Measurements from ENCODE around the gene APOLD1. TPM values are rescaled to one million over a fixed set of nuclear protein-coding genes. Genes with fewer than 3 reads are reported as not detected.
"Not testable (repeated sequence)": the region's sequence is repeated elsewhere in the genome, so short reads cannot be mapped to it uniquely, and the experiment has no call there.

Gene APOLD1
- total and polyA plus RNA-seq, 8 donors: 1.6 to 6.4 (median 3.0) TPM

DNA sequence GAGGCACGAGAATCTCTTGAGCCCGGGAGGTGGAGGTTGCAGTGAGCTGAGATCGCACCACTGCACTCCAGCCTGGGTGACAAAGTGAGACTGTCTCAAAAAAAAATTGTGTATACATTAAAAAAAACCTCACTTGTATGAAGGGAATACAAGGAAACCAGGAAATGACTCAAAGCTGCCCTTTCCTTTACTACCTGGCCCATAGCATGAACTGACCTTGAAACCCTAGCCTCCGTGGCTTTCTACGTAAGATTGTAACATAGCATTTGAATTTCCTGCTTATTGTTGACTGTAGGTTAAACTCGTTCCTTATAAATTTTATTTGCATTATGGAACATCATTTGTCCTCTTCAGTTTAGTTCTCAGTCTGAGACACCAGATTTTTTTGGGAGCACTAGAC lies 18.6 kb downstream of the APOLD1 start:
- DNase-seq (no peak), FAIRE-seq (no peak), ATAC-seq (peak in 1 of 4 donors; percentile 15)
- intact Hi-C loops (cut with DNase I): no loop called here
- TF ChIP-seq, protein P1, sequence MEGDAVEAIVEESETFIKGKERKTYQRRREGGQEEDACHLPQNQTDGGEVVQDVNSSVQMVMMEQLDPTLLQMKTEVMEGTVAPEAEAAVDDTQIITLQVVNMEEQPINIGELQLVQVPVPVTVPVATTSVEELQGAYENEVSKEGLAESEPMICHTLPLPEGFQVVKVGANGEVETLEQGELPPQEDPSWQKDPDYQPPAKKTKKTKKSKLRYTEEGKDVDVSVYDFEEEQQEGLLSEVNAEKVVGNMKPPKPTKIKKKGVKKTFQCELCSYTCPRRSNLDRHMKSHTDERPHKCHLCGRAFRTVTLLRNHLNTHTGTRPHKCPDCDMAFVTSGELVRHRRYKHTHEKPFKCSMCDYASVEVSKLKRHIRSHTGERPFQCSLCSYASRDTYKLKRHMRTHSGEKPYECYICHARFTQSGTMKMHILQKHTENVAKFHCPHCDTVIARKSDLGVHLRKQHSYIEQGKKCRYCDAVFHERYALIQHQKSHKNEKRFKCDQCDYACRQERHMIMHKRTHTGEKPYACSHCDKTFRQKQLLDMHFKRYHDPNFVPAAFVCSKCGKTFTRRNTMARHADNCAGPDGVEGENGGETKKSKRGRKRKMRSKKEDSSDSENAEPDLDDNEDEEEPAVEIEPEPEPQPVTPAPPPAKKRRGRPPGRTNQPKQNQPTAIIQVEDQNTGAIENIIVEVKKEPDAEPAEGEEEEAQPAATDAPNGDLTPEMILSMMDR (IDR thresholded peaks at IDR 0.05): no peak
- 68 to 71% methylated on average over 6 of the region's 6 CpGs for WGBS, 2 donors
- H3K27me3 ChIP-seq: no peaks in the 10 kb centered on the region
- H3K9me3 ChIP-seq: no peaks in the 10 kb centered on the region
- no peaks in the 10 kb centered on the region for H3K36me3 ChIP-seq
- H3K27ac ChIP-seq: peak overlapping the region in 2 of 4 donors; percentile 46 to 51
- H3K4me1 ChIP-seq: peaks cover 0 to 7% (median 0%) of the 10 kb centered on the region in 3 donors
- H3K4me3 ChIP-seq: no peak overlapping the region

DNA sequence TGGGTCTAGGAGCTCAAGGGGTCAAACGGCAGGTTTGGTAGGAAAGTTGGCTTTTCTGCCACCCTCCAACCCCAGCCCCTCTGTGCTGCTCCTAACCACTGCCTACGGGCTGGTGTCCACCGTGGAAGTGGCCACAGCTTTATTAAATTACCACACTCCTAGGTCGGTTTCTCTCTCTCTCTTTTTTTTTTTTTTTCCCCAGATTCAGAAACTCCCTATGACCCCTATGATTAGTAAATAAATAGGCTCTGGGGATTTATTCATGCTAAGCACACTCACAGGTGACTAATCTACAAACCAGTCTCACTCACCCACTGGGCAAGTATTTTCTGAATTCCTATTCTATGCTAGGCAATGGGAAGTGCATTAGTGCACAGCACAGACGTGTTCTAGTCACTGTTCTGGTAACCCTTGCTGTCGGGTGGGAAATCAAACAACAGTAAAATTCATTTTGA lies 19.0 kb downstream of the APOLD1 start:
- 60 to 69% methylated on average over 6 of the region's 6 CpGs for WGBS, 2 donors
- no peaks in the 10 kb centered on the region for H3K36me3 ChIP-seq
- H3K4me1 ChIP-seq: peaks cover 0 to 7% (median 0%) of the 10 kb centered on the region in 3 donors
- ATAC-seq (peak in 3 of 4 donors; percentile 25 to 34 (median 26)), FAIRE-seq (no peak), DNase-seq (no peak)
- peak overlapping the region in 2 of 4 donors; percentile 46 to 51 for H3K27ac ChIP-seq
- TF ChIP-seq, protein P1 (IDR thresholded peaks at IDR 0.05): no peak
- intact Hi-C loops (cut with DNase I): no loop called here
- H3K27me3 ChIP-seq: no peaks in the 10 kb centered on the region
- H3K9me3 ChIP-seq: no peaks in the 10 kb centered on the region
- H3K4me3 ChIP-seq: no peak overlapping the region

DNA sequence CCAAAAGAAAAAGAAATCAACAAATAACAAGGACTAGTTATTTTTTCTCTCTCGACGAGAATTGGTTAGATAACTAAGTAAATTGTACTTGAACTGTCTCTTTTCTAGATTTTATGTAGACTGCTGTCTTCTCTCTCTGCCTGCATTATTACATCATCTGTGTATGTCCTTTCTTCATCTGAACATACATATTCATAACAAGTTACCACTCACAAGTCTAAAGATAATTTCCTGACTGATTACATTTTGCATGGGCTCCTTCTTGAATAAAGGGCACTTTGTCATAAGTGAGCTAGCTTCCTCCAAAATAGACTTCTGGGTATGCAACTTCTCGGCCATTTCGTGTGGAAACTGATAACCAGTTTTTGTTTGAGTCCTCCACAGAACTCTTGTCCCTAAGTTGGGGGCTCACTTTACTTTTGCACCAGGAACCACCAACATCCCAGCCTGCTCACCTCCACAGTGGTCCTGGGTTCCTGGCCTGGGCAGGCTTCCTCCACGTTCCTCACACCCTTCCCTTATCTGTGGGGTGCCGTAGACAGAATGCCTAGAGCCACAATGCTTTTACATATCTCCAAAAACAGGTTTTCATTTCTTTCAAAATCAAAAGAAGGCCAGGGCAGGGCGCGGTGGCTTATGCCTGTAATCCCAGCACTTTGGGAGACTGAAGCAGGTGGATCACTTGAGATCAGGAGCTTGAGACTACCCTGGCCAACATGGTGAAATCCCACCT lies 21.5 kb downstream of the APOLD1 start:
- no peak overlapping the region for H3K4me3 ChIP-seq
- H3K36me3 ChIP-seq: no peaks in the 10 kb centered on the region
- H3K27me3 ChIP-seq: no peaks in the 10 kb centered on the region
- H3K27ac ChIP-seq: no peak overlapping the region
- 65 to 72% methylated on average over 8 of the region's 8 CpGs for WGBS, 2 donors
- TF ChIP-seq, protein P1 (IDR thresholded peaks at IDR 0.05): no peak
- DNase-seq: no peak
- no peak for ATAC-seq
- no peaks in the 10 kb centered on the region for H3K9me3 ChIP-seq
- FAIRE-seq: no peak
- H3K4me1 ChIP-seq: peaks cover 0 to 7% (median 0%) of the 10 kb centered on the region in 3 donors
- intact Hi-C loops (cut with DNase I): no loop called here

DNA sequence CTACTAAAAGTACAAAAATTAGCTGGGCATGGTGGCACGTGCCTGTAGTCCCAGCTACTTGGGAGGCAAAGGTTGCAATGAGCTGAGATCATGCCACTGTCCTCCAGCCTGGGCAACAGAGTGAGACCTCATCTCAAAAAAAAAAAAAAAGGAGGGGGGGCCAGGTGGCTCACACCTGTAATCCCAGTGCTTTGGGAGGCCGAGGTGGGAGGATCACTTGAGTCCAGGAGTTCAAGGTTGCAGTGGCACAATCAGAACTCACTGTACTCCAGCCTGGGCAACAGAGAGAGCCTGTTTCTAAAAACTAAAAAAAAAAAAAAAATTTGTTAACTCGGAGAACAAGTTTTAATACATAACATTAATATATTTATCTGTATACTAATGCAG lies 22.1 kb downstream of the APOLD1 start:
- peak overlapping the region in 1 of 4 donors; percentile 38 for H3K27ac ChIP-seq
- H3K4me1 ChIP-seq; ATAC-seq; H3K36me3 ChIP-seq; H3K9me3 ChIP-seq; H3K27me3 ChIP-seq; H3K4me3 ChIP-seq; intact Hi-C loops (cut with DNase I); FAIRE-seq; DNase-seq: not testable (repeated sequence)
- 58 to 73% methylated on average over 3 of the region's 3 CpGs for WGBS, 2 donors

DNA sequence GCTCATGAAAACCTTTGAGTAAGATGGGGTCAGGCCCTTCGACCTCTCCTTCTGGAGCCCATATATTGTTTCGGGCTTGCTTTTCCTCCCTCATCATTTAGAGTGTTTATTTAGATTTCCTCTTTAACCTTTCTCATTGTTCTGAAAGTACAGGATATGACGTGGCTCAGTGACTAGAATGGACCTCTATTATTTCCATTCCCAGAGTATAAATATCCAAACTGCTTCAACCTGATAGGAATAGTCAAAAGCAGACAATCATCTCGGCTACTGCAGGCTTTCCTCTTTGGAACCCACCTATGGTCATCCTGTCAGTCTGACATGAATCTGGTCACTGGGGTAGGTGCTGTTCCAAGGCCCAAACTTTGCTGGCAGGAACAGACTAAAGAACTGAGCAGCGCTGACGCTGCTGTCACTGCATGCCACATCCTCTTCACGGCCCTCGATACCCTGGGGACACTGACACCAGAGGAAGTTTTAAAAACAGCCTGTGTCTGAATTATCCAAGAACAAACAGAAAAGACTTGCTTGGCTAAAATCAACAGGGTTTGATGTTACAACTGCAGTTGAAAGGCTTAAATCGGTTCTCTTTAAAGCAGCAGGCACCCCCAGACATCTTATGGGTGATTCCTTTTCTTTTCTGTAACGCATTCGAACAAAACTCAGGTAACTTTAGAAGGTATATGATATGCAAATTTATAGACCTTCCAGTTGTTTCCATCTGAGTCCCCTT lies 22.7 kb downstream of the APOLD1 start:
- no peaks in the 10 kb centered on the region for H3K27me3 ChIP-seq
- intact Hi-C loops (cut with DNase I): no loop called here
- ATAC-seq: peak in 1 of 4 donors; percentile 5
- no peak for DNase-seq
- no peak for FAIRE-seq
- peak overlapping the region in 2 of 4 donors; percentile 38 to 58 for H3K27ac ChIP-seq
- H3K4me3 ChIP-seq: no peak overlapping the region
- H3K36me3 ChIP-seq: no peaks in the 10 kb centered on the region
- H3K9me3 ChIP-seq: no peaks in the 10 kb centered on the region
- WGBS, 2 donors: 71 to 75% methylated on average over 11 of the region's 11 CpGs
- TF ChIP-seq, protein P1 (IDR thresholded peaks at IDR 0.05): no peak
- H3K4me1 ChIP-seq: peaks cover 0 to 7% (median 0%) of the 10 kb centered on the region in 3 donors
